Choroid plexus epithelial cell (primary cell): Measurements from ENCODE around the gene CHMP2A.

Experiments used
- DNase-seq: peaks from one replicate; pipeline ENCODE4 v3.0.0-alpha.2; 2010; ENCODE audit warnings: low read depth
- H3K4me3 ChIP-seq: 2 replicates; pipeline ENCODE4 v1.5.1; 2011; ENCODE audit warnings: low read depth, mild to moderate bottlenecking, control low read depth, low read length, moderate library complexity
- TF ChIP-seq, protein P1 (sequence below): conservative IDR thresholded peaks from 2 replicates; pipeline ENCODE4 v1.5.1; 2011; ENCODE audit warnings: low read depth, mild to moderate bottlenecking, control low read depth, inconsistent platforms, low read length, moderate library complexity

Gene CHMP2A

DNA sequence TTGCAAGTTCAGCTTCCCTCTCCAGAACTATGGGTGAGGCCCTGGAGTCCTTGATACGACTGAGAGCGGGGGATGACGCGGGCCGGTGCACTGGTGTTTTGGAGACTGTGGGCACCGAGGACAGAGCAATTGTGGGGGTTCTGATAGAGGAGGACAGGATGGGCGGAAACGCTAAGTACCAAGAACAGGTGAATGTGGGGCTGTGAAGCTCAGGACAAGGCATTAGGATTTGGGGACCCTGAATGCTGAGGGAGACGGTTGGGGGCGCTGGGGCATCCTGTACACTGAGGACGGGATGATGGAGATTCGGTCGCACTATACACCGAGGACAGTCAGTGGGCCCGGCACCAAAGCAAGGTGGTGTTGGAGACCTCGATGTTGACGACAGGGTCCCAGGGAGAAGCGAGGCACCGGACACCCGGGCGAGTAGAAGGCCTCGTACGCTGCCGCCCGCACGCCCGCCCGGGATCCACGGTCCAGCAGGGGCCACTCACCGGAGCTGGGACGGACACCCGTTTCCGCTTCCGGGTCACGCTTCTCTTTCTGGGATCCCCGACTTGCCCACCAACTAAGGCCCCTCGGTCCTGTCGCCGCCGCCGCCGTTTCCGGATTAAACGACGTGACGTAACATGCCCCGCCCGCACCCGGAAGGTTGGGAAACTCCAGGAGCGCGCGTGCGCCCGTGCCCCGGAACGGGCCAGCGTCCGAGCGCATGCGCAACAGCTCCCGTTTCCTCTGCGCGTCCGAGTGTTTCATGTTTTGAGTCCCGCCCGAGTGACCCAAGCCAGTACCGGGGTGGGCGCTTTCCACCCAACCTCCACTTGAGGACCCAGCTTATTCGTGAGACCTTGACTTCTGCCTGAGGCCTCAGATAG lies at the start of gene CHMP2A:
Gene CHMP2A (minus strand): TSS at position 612 of the 875 bp plus-strand sequence. CDS start 893 bp downstream, outside the sequence.
- TF ChIP-seq, protein P1, sequence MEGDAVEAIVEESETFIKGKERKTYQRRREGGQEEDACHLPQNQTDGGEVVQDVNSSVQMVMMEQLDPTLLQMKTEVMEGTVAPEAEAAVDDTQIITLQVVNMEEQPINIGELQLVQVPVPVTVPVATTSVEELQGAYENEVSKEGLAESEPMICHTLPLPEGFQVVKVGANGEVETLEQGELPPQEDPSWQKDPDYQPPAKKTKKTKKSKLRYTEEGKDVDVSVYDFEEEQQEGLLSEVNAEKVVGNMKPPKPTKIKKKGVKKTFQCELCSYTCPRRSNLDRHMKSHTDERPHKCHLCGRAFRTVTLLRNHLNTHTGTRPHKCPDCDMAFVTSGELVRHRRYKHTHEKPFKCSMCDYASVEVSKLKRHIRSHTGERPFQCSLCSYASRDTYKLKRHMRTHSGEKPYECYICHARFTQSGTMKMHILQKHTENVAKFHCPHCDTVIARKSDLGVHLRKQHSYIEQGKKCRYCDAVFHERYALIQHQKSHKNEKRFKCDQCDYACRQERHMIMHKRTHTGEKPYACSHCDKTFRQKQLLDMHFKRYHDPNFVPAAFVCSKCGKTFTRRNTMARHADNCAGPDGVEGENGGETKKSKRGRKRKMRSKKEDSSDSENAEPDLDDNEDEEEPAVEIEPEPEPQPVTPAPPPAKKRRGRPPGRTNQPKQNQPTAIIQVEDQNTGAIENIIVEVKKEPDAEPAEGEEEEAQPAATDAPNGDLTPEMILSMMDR = peak; percentile 7
- DNase-seq = peak; percentile 98
- H3K4me3 ChIP-seq = peak within 1 kb of the TSS; percentile 86

DNA sequence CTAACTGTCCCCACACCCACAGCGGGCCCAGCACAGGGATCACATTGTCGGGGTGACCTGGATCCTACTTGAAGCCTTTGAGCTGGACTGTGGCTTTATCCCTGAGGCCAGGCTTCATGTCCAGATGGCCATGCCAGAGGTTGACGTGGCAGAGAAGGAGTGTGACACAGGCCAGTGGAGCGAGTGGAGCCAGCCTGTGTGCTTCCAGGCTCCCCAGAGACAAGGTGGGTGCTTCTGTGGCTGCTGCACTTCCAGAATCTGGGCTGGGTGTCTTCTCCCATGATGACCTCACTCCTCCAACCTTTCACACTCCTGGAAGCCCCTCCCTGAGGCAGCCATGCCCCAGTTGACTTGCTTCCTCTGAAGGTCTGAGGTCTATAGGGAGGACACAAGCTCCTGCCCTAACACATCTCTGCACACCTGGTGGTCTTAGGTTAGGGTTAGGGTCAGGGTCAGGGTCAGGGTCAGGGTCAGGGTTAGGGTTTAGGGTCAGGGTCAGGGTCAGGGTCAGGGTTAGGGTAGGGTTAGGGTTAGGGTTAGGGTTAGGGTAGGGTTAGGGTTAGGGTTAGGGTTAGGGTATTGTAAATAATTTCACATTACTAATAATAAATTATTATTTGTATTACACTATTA lies 31.3 kb upstream of the CHMP2A start:
- no peak overlapping the region for H3K4me3 ChIP-seq
- no peak for DNase-seq
- TF ChIP-seq, protein P1 = no peak

DNA sequence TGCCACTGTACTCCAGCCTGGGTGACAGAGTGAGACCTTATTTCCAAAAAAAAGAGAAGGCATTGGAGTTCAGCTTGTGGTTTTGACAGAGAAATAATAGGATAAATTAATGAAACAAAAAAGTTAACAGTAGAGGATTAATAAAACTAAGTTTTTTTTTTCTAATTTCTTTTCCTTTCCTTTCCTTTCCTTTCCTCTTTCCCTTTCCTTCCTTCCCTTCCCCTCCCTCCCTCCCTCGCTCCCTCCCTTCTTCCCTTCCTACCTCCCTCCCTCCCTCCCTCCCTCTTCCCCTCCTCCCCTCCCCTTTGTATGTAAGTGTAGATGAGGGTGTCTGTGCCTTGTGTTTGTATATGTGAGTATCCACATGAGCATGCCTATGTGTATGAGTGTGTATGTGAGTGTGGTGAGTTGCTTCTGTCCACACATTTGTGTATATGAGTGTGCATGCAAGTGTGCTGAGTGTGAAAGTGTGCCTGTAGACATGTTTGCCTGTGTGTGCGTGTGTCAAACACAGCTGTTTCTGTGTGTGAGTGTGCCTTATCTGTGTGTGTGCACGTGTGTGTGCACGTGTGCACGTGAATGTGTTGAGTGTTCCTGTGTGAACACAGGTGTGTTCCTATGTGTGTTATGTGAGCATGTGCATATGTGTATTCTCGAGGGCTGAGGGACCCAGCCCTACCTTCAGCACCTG lies 30.7 kb upstream of the CHMP2A start:
- H3K4me3 ChIP-seq = no peak overlapping the region
- no peak for DNase-seq
- TF ChIP-seq, protein P1 = no peak

DNA sequence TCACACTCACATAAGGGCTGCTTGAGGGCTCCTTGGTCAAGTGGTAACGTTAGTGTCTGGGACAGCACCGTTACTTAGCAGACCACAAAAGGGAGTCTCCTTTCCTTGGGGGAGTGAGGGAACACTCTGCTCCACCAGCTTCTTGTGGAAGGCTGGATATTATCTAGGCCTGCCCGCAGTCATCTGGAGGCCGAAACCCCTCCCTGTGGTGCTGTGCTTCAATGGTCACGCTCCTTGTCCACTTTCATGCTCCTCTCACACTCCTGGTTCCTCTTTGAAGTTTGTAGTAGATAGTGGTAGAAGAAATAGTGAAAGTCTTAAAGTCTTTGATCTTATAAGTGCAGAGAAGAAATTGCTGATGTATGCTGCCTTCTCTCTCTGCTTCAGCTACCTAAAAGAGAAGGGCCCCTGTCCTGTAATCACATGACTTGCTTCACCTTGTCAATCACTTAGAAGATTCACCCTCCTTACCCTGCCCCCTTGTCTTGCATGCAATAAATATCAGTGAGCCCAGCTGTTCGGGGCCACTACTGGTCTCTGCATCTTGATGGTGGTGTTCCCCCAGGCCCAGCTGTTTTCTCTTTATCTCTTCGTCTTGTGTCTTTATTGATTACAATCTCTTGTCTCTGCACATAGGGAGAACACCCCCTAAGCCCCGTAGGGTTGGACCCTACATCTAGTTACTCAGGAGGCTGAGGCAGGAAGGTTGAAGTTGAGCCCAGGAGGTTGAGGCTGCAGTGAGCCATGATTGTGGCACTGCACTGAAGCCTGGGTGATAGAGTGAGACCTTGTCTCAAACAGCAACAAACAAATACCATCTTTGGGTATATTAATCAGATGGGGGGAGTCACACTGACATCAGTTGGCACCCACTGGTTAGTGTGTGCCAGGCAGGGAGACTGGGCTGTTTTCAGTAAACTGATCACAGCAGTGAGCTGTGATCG lies 29.9 kb upstream of the CHMP2A start:
- no peak overlapping the region for H3K4me3 ChIP-seq
- DNase-seq = no peak
- TF ChIP-seq, protein P1 = no peak

DNA sequence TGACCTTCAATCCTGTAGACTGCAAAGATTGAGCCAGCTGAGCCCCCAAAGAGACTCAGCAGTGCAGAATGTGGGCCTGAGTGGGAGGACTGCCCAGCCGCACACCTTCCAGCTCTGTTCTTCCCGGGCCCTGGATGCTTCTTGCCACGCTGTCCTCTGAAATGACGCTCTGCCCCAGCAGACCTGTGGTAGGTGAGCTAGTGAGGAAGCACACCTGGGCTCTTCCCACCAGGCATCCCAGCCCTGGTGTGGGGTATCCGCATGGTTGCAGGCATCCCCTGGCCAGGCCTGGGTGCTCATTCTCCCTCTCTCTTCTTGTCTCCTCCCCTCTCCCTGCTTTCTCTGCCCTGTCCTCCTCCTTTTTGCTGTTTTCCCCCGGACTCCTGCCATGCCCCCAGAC lies 28.1 kb upstream of the CHMP2A start:
- H3K4me3 ChIP-seq = no peak overlapping the region
- no peak for DNase-seq
- TF ChIP-seq, protein P1 = no peak
